ENCODE measurements around the gene MYOM1.

DNA sequence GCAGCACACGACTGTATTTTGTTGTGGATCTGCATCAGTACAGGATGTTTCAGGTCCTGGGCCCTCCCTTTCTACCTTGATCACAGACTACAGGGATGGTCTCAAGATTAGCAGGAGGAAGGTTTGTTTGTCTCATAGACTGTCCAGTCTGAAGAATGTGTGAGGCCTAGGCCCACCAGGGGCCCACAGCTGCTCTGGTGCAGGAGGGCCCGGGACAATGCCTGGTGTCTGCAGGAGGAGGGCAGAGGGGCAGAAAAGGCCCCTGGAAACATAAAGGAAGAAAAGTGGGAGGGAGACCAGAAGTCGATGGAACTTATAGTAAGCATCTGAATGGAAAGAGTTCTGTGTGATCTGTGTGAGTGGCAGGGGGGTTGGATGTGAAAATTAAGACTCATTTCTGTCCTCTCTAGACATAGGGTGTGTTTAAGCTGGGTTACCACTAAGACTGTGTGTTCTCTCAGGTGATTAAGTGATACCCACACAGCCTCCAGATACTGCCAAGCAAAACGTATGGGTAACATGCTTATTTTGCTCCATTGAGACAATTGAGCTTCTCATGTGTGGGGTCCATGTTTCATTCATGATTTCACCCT lies 173.5 kb downstream of the MYOM1 start:
- TF ChIP-seq, protein P1, sequence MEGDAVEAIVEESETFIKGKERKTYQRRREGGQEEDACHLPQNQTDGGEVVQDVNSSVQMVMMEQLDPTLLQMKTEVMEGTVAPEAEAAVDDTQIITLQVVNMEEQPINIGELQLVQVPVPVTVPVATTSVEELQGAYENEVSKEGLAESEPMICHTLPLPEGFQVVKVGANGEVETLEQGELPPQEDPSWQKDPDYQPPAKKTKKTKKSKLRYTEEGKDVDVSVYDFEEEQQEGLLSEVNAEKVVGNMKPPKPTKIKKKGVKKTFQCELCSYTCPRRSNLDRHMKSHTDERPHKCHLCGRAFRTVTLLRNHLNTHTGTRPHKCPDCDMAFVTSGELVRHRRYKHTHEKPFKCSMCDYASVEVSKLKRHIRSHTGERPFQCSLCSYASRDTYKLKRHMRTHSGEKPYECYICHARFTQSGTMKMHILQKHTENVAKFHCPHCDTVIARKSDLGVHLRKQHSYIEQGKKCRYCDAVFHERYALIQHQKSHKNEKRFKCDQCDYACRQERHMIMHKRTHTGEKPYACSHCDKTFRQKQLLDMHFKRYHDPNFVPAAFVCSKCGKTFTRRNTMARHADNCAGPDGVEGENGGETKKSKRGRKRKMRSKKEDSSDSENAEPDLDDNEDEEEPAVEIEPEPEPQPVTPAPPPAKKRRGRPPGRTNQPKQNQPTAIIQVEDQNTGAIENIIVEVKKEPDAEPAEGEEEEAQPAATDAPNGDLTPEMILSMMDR (IDR thresholded peaks at IDR 0.05): no peak
- TF ChIP-seq POLR2AphosphoS5 (IDR thresholded peaks at IDR 0.05): no peak
- no peak for TF ChIP-seq POLR2A (IDR thresholded peaks at IDR 0.05; ENCODE audit: low read depth)

Data from esophagus muscularis mucosa (tissue), 3 donors.